Panc1 (cell line): Measurements from ENCODE around the gene TC2N.

ENCODE experiments used
- SIN3A ChIP-seq: IDR thresholded peaks from 2 replicates; pipeline ENCODE4 v1.6.1; 2012; ENCODE audit warnings: low read depth, mild to moderate bottlenecking, low read length, moderate library complexity, borderline replicate concordance; ENCODE audit not compliant: insufficient read depth
- TF ChIP-seq, protein P1 (sequence below): fragments of 450-650 bp; IDR thresholded peaks from 2 replicates; pipeline ENCODE4 v1.5.1; 2017; ENCODE audit warnings: mild to moderate bottlenecking

DNA sequence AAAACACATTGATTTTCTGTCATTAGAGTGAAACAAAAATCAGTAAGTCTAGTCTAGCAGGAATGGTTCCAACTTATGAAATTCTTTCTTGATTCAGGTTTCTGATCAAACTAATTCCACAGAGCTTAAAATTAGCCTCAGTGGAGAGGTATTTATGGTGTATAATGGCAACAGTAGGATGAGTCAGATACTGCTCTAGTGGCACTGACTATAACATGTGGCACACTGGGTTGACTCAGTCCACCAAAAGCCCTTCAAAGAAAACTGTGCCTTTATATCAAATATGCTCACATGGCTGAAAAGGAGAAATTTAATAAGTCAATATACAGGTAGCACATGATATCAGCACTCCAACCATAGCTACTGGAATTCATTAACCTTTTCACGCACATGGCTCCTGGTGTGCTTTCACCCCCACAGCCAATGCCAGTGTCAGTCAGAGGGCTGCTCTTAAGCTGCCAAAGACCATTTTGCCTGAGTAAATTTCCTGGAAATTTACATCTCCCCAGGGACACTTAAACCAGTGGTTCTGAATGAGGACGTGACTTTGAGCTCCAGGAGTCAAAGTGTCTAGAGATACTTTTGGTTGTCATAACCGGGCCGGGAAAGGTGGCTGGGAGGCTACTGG lies 113.7 kb downstream of the TC2N start:
- no peak for TF ChIP-seq SIN3A
- TF ChIP-seq, protein P1, sequence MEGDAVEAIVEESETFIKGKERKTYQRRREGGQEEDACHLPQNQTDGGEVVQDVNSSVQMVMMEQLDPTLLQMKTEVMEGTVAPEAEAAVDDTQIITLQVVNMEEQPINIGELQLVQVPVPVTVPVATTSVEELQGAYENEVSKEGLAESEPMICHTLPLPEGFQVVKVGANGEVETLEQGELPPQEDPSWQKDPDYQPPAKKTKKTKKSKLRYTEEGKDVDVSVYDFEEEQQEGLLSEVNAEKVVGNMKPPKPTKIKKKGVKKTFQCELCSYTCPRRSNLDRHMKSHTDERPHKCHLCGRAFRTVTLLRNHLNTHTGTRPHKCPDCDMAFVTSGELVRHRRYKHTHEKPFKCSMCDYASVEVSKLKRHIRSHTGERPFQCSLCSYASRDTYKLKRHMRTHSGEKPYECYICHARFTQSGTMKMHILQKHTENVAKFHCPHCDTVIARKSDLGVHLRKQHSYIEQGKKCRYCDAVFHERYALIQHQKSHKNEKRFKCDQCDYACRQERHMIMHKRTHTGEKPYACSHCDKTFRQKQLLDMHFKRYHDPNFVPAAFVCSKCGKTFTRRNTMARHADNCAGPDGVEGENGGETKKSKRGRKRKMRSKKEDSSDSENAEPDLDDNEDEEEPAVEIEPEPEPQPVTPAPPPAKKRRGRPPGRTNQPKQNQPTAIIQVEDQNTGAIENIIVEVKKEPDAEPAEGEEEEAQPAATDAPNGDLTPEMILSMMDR: no peak
